Tibial nerve (tissue), 4 donors: ENCODE measurements around the gene MYL11. TPM values are rescaled to one million over a fixed set of nuclear protein-coding genes. Genes with fewer than 3 reads are reported as not detected.

ENCODE experiments used
- DNase-seq, 2 donors: peaks; one replicate each; pipeline ENCODE4 v3.0.0-alpha.2; 2019; ENCODE audit warnings: low spot score in 2 of 2
- H3K27ac ChIP-seq, 4 donors: fragments of 200-600 bp; sonication (generic) in 3 of 4; one replicate each; pipeline ENCODE4 v1.5.1; 2017 to 2019; ENCODE audit warnings: mild to moderate bottlenecking in 1 of 4
- H3K27me3 ChIP-seq, 2 donors: fragments of 200-600 bp; sonication (generic) in 1 of 2; one replicate each; pipeline versions ENCODE4 v1.5.1 to v1.6.0; 2017 to 2019
- H3K36me3 ChIP-seq, 3 donors: fragments of 200-600 bp; sonication (generic); one replicate each; pipeline ENCODE4 v1.5.1; 2018 to 2019
- H3K4me1 ChIP-seq, 4 donors: fragments of 200-600 bp; sonication (generic) in 3 of 4; one replicate each; pipeline ENCODE4 v1.5.1; 2017 to 2019
- H3K4me3 ChIP-seq, 4 donors: fragments of 200-600 bp; sonication (generic) in 3 of 4; one replicate each; pipeline ENCODE4 v1.5.1; 2017 to 2019; ENCODE audit warnings: mild to moderate bottlenecking in 1 of 4, moderate library complexity in 1 of 4
- H3K9me3 ChIP-seq, 4 donors: fragments of 200-600 bp; sonication (generic) in 3 of 4; one replicate each; pipeline ENCODE4 v1.5.1; 2017 to 2019
- CTCF ChIP-seq, 5 experiments: fragments of 200-600 bp in 3 of 5; fragments of 450-650 bp in 2 of 5; sonication (generic) in 3 of 5; IDR thresholded peaks; one replicate each; pipeline ENCODE4 v1.5.1; 2016 to 2019; ENCODE audit warnings: antibody characterized with exemption in 5 of 5, mild to moderate bottlenecking in 3 of 5, moderate library complexity in 2 of 5
- EP300 ChIP-seq, 2 donors: sonication (generic); formaldehyde crosslinking; IDR thresholded peaks; one replicate each; pipeline ENCODE4 v1.6.1; 2017; ENCODE audit warnings: antibody characterized with exemption in 2 of 2, mild to moderate bottlenecking in 1 of 2
- POLR2A ChIP-seq, 2 donors: fragments of 450-650 bp; IDR thresholded peaks; one replicate each; pipeline ENCODE4 v1.6.1; 2017; ENCODE audit warnings: antibody characterized with exemption in 2 of 2, mild to moderate bottlenecking in 2 of 2, moderate library complexity in 2 of 2
- WGBS, 2 donors: methylation state at CpG; one replicate each; pipeline ENCODE4 v1.1.5; 2018; 5-methylcytosine and 5-hydroxymethylcytosine counted together
- total RNA-seq, 4 donors: library from RNA; depleted of rRNA; stranded (reverse); fragments of >200 nt; gene quantifications; one replicate each; pipeline ENCODE4 v1.1.0, GENCODE V29; 2016

The MYL11 gene
- total RNA-seq, 4 donors from 2014 or later = not detected

- Histone ChIP-seq H3K4me1 (peaks cover 0 to 34% (median 14%) of the 10 kb centered on the region in 4 donors), H3K9me3 (no peaks in the 10 kb centered on the region), H3K36me3 (peaks cover 3 to 69% (median 7%) of the 10 kb centered on the region in 3 donors), H3K4me3 (no peak overlapping the region), H3K27ac (no peak overlapping the region), H3K27me3 (no peaks in the 10 kb centered on the region)
- no peak for DNase-seq
- TF ChIP-seq CTCF (IDR thresholded peaks at IDR 0.05) (no peak), POLR2A (IDR thresholded peaks at IDR 0.05) (no peak), EP300 (IDR thresholded peaks at IDR 0.05) (no peak)
- WGBS, 2 donors = 85 to 100% methylated on average over 3 to 9 of the region's 9 CpGs
Observed at GRCh38 chr16:30358577-30358936, 16.0 kb upstream of the MYL11 start.

- Histone ChIP-seq H3K4me1 (peaks cover 0 to 27% (median 7%) of the 10 kb centered on the region in 4 donors), H3K9me3 (no peaks in the 10 kb centered on the region), H3K27me3 (no peaks in the 10 kb centered on the region), H3K4me3 (no peak overlapping the region), H3K27ac (no peak overlapping the region), H3K36me3 (peaks cover 3 to 71% (median 4%) of the 10 kb centered on the region in 3 donors)
- WGBS, 2 donors = 85 to 86% methylated on average over 21 to 28 of the region's 28 CpGs
- DNase-seq = no peak
- no peak for TF ChIP-seq POLR2A (IDR thresholded peaks at IDR 0.05)
- TF ChIP-seq CTCF (IDR thresholded peaks at IDR 0.05) = no peak
- no peak for TF ChIP-seq EP300 (IDR thresholded peaks at IDR 0.05)
Observed at GRCh38 chr16:30358990-30359870, 15.4 kb upstream of the MYL11 start.

GRCh38 chr16:30359871-30360170 is 14.8 kb upstream of the MYL11 start:
- Histone ChIP-seq H3K27me3 (no peaks in the 10 kb centered on the region), H3K9me3 (no peaks in the 10 kb centered on the region), H3K27ac (no peak overlapping the region), H3K4me1 (peaks cover 0 to 25% (median 4%) of the 10 kb centered on the region in 4 donors), H3K36me3 (peaks cover 3 to 77% (median 4%) of the 10 kb centered on the region in 3 donors), H3K4me3 (no peak overlapping the region)
- WGBS, 2 donors = 74 to 84% methylated on average over 6 of the region's 6 CpGs
- no peak for DNase-seq
- TF ChIP-seq POLR2A (IDR thresholded peaks at IDR 0.05) (no peak), CTCF (IDR thresholded peaks at IDR 0.05) (no peak), EP300 (IDR thresholded peaks at IDR 0.05) (no peak)

- no peak for DNase-seq
- Histone ChIP-seq H3K27me3 (no peaks in the 10 kb centered on the region), H3K9me3 (no peaks in the 10 kb centered on the region), H3K27ac (no peak overlapping the region), H3K4me1 (peaks cover 0 to 31% (median 2%) of the 10 kb centered on the region in 4 donors), H3K4me3 (no peak overlapping the region), H3K36me3 (peaks cover 3 to 91% (median 4%) of the 10 kb centered on the region in 3 donors)
- TF ChIP-seq CTCF (IDR thresholded peaks at IDR 0.05) (no peak), EP300 (IDR thresholded peaks at IDR 0.05) (no peak), POLR2A (IDR thresholded peaks at IDR 0.05) (no peak)
- 85 to 88% methylated on average over 7 of the region's 7 CpGs for WGBS, 2 donors
Observed at GRCh38 chr16:30361180-30361579, 13.4 kb upstream of the MYL11 start.

GRCh38 chr16:30365200-30365599 is 9.4 kb upstream of the MYL11 start:
- WGBS, 2 donors = 71 to 76% methylated on average over 10 of the region's 10 CpGs
- no peak for DNase-seq
- Histone ChIP-seq H3K4me3 (no peak overlapping the region), H3K27ac (no peak overlapping the region), H3K9me3 (no peaks in the 10 kb centered on the region), H3K36me3 (peaks cover 0 to 56% (median 0%) of the 10 kb centered on the region in 3 donors), H3K4me1 (peaks cover 0 to 47% (median 21%) of the 10 kb centered on the region in 4 donors), H3K27me3 (no peaks in the 10 kb centered on the region)
- TF ChIP-seq EP300 (IDR thresholded peaks at IDR 0.05) = no peak
